ENCODE results near the gene ITGBL1. TPM values are rescaled to one million over a fixed set of nuclear protein-coding genes. Genes with fewer than 3 reads are reported as not detected.

The ITGBL1 gene
- total RNA-seq, 1 experiment from 2014 or later = not detected

DNA sequence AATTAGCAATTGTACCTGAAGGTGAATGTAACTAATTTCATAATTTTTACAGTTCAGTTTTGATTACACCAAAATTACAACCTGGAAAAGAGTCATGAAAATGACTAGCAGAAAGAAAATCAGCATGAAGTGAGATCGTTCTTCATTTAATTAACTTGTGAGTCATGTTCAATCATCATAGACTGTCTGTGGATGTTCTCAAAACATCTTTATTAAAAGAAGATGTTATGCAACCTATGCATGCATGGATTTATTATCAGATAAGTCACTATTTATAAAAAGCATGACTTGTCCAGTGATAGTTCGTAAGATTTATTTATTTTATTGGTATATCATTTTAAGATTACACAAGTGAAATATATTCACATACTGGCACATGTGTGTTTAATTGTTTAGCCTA lies 245.9 kb downstream of the ITGBL1 start:
- no peaks in the 10 kb centered on the region for H3K4me1 ChIP-seq
- no peaks in the 10 kb centered on the region for H3K27me3 ChIP-seq (replicated peaks; ENCODE audit: control insufficient read depth, insufficient read depth, low read length)
- no peak overlapping the region for H3K4me3 ChIP-seq (ENCODE audit: low read depth, low read length)
- TF ChIP-seq, protein P1, sequence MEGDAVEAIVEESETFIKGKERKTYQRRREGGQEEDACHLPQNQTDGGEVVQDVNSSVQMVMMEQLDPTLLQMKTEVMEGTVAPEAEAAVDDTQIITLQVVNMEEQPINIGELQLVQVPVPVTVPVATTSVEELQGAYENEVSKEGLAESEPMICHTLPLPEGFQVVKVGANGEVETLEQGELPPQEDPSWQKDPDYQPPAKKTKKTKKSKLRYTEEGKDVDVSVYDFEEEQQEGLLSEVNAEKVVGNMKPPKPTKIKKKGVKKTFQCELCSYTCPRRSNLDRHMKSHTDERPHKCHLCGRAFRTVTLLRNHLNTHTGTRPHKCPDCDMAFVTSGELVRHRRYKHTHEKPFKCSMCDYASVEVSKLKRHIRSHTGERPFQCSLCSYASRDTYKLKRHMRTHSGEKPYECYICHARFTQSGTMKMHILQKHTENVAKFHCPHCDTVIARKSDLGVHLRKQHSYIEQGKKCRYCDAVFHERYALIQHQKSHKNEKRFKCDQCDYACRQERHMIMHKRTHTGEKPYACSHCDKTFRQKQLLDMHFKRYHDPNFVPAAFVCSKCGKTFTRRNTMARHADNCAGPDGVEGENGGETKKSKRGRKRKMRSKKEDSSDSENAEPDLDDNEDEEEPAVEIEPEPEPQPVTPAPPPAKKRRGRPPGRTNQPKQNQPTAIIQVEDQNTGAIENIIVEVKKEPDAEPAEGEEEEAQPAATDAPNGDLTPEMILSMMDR (IDR thresholded peaks at IDR 0.05; ENCODE audit: insufficient read depth in 1 of 2, low read depth in 1 of 2, low read length in 1 of 2, severe bottlenecking in 1 of 2, unreplicated experiment in 1 of 2) = no peak
- DNase-seq = no peak
- Mint-ChIP-seq H3K9me3 (ENCODE audit: unreplicated experiment) (peaks cover 6% of the 10 kb centered on the region), H3K27me3 (ENCODE audit: insufficient read depth, unreplicated experiment) (peaks cover 16% of the 10 kb centered on the region), H3K4me1 (ENCODE audit: low read depth, unreplicated experiment) (no peaks in the 10 kb centered on the region), H3K36me3 (ENCODE audit: insufficient read depth, unreplicated experiment) (no peaks in the 10 kb centered on the region), H3K27ac (ENCODE audit: unreplicated experiment) (no peak overlapping the region), H3K4me3 (ENCODE audit: unreplicated experiment) (no peak overlapping the region)
- intact Hi-C loops (cut with micrococcal nuclease; ENCODE audit: unreplicated experiment) = no loop called here
- H3K36me3 ChIP-seq (ENCODE audit: control insufficient read depth, insufficient read depth, low read length) = no peaks in the 10 kb centered on the region
- BruUV-seq (replicated peaks) = no TSS peak
- CTCF ChIA-PET = no interaction called here
- POLR2A ChIA-PET = no interaction called here
- H3K9me3 ChIP-seq = no peaks in the 10 kb centered on the region

GRCh38 chr13:101700598-101700997 lies 248.1 kb downstream of the ITGBL1 start:
- TF ChIP-seq, protein P1 (IDR thresholded peaks at IDR 0.05; ENCODE audit: insufficient read depth in 1 of 2, low read depth in 1 of 2, low read length in 1 of 2, severe bottlenecking in 1 of 2, unreplicated experiment in 1 of 2) = no peak
- ChIA-PET POLR2A (no interaction called here), CTCF (no interaction called here)
- Histone ChIP-seq H3K4me3 (ENCODE audit: low read depth, low read length) (no peak overlapping the region), H3K4me1 (no peaks in the 10 kb centered on the region), H3K9me3 (no peaks in the 10 kb centered on the region), H3K27me3 (replicated peaks; ENCODE audit: control insufficient read depth, insufficient read depth, low read length) (no peaks in the 10 kb centered on the region), H3K36me3 (ENCODE audit: control insufficient read depth, insufficient read depth, low read length) (no peaks in the 10 kb centered on the region)
- H3K27me3 Mint-ChIP-seq (ENCODE audit: insufficient read depth, unreplicated experiment) = peaks cover 13% of the 10 kb centered on the region
- H3K36me3 Mint-ChIP-seq (ENCODE audit: insufficient read depth, unreplicated experiment) = no peaks in the 10 kb centered on the region
- DNase-seq = no peak
- H3K4me3 Mint-ChIP-seq (ENCODE audit: unreplicated experiment) = no peak overlapping the region
- H3K9me3 Mint-ChIP-seq (ENCODE audit: unreplicated experiment) = peaks cover 13% of the 10 kb centered on the region
- BruUV-seq (replicated peaks) = no TSS peak
- no peaks in the 10 kb centered on the region for H3K4me1 Mint-ChIP-seq (ENCODE audit: low read depth, unreplicated experiment)
- no peak overlapping the region for H3K27ac Mint-ChIP-seq (ENCODE audit: unreplicated experiment)
- intact Hi-C loops (cut with micrococcal nuclease; ENCODE audit: unreplicated experiment) = no loop called here

DNA sequence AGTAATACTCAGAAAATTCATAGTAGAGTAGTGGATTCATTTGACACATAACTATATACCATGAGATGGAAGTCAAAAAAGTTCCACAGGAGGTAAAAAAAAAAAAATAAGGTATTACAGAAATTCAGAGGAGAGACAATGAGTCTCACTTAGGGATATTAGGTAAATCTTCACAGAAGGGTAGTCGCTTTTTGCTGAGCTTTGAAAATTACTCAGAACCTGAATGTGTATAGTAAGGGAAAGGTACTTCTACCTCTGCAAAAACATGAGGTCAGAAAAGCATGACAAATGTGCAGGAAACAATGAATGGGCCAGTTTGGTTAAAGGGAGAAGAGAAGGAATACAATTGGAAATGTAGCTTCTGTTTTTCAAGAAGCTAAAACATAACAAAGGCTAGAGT lies 250.6 kb downstream of the ITGBL1 start:
- H3K4me1 Mint-ChIP-seq (ENCODE audit: low read depth, unreplicated experiment) = no peaks in the 10 kb centered on the region
- intact Hi-C loops (cut with micrococcal nuclease; ENCODE audit: unreplicated experiment) = no loop called here
- TF ChIP-seq, protein P1 (IDR thresholded peaks at IDR 0.05; ENCODE audit: insufficient read depth in 1 of 2, low read depth in 1 of 2, low read length in 1 of 2, severe bottlenecking in 1 of 2, unreplicated experiment in 1 of 2) = no peak
- Histone ChIP-seq H3K9me3 (no peaks in the 10 kb centered on the region), H3K36me3 (ENCODE audit: control insufficient read depth, insufficient read depth, low read length) (no peaks in the 10 kb centered on the region), H3K4me3 (ENCODE audit: low read depth, low read length) (no peak overlapping the region), H3K4me1 (no peaks in the 10 kb centered on the region), H3K27me3 (replicated peaks; ENCODE audit: control insufficient read depth, insufficient read depth, low read length) (no peaks in the 10 kb centered on the region)
- CTCF ChIA-PET = no interaction called here
- DNase-seq = no peak
- H3K36me3 Mint-ChIP-seq (ENCODE audit: insufficient read depth, unreplicated experiment) = no peaks in the 10 kb centered on the region
- no TSS peak for BruUV-seq (replicated peaks)
- H3K9me3 Mint-ChIP-seq (ENCODE audit: unreplicated experiment) = peaks cover 13% of the 10 kb centered on the region
- POLR2A ChIA-PET = no interaction called here
- H3K27me3 Mint-ChIP-seq (ENCODE audit: insufficient read depth, unreplicated experiment) = peaks cover 13% of the 10 kb centered on the region
- no peak overlapping the region for H3K4me3 Mint-ChIP-seq (ENCODE audit: unreplicated experiment)
- H3K27ac Mint-ChIP-seq (ENCODE audit: unreplicated experiment) = no peak overlapping the region

Data from Caco-2 (cell line).